Keratinocyte (primary cell): ENCODE measurements around the gene MAGI1. TPM values are rescaled to one million over a fixed set of nuclear protein-coding genes. Genes with fewer than 3 reads are reported as not detected.

Source experiments
- DNase-seq: peaks from one replicate; pipeline ENCODE4 v3.0.0-alpha.2; 2011; ENCODE audit warnings: low read depth, missing footprints, low spot score
- FAIRE-seq: peaks from 2 replicates; lab custom pipeline; 2011; peaks lifted over from hg19 to GRCh38; lab: Jason Lieb, UNC
- H2AFZ ChIP-seq: 2 replicates; pipeline ENCODE4 v1.6.0; 2012; ENCODE audit warnings: low read length, control low read depth, inconsistent platforms; ENCODE audit not compliant: control insufficient read depth
- H3K27ac ChIP-seq: 2 replicates; pipeline ENCODE4 v1.5.1; 2011; ENCODE audit warnings: low read length; ENCODE audit not compliant: control insufficient read depth, insufficient read depth
- H3K27me3 ChIP-seq: 3 replicates; pipeline ENCODE4 v1.6.0; 2011; ENCODE audit warnings: low read length; ENCODE audit not compliant: control insufficient read depth, insufficient read depth; ENCODE audit errors: extremely low read depth
- H3K36me3 ChIP-seq, 2 experiments: 2 replicates in 1 of 2; 3 replicates in 1 of 2; pipeline ENCODE4 v1.5.1; 2011; ENCODE audit warnings: low read length in 2 of 2, mild to moderate bottlenecking in 1 of 2; ENCODE audit not compliant: control insufficient read depth in 2 of 2, insufficient read depth in 2 of 2; ENCODE audit errors: extremely low read depth in 1 of 2
- H3K4me1 ChIP-seq: 3 replicates; pipeline ENCODE4 v1.5.1; 2011; ENCODE audit warnings: low read length; ENCODE audit not compliant: control insufficient read depth, insufficient read depth; ENCODE audit errors: extremely low read depth
- H3K4me2 ChIP-seq: 3 replicates; pipeline ENCODE4 v1.6.0; 2011; ENCODE audit warnings: low read depth, low read length; ENCODE audit not compliant: control insufficient read depth, insufficient read depth; ENCODE audit errors: extremely low read depth
- H3K4me3 ChIP-seq, 3 experiments: fragments of 200-600 bp in 1 of 3; sonication (generic) in 1 of 3; 2 replicates in 2 of 3; 3 replicates in 1 of 3; pipeline ENCODE4 v1.5.1; 2011 to 2016; ENCODE audit warnings: low read length in 3 of 3, mild to moderate bottlenecking in 3 of 3, control low read depth in 2 of 3, inconsistent platforms in 1 of 3, low read depth in 1 of 3, mixed read lengths in 1 of 3, mixed run types in 1 of 3, moderate library complexity in 1 of 3; ENCODE audit not compliant: control insufficient read depth in 2 of 3, insufficient read depth in 2 of 3; ENCODE audit errors: extremely low read depth in 1 of 3
- H3K79me2 ChIP-seq: 2 replicates; pipeline ENCODE4 v1.6.0; 2012; ENCODE audit warnings: low read length; ENCODE audit not compliant: control insufficient read depth, insufficient read depth
- H3K9ac ChIP-seq: 3 replicates; pipeline ENCODE4 v1.6.0; 2011; ENCODE audit warnings: low read length; ENCODE audit not compliant: control insufficient read depth, insufficient read depth; ENCODE audit errors: extremely low read depth
- H3K9me1 ChIP-seq: 3 replicates; pipeline ENCODE4 v1.6.0; 2011; ENCODE audit warnings: low read length; ENCODE audit not compliant: control insufficient read depth, insufficient read depth; ENCODE audit errors: extremely low read depth
- H3K9me3 ChIP-seq: 2 replicates; pipeline ENCODE4 v1.5.1; 2012; ENCODE audit warnings: low read depth, low read length; ENCODE audit not compliant: control insufficient read depth
- H4K20me1 ChIP-seq: 3 replicates; pipeline ENCODE4 v1.6.0; 2011; ENCODE audit warnings: low read length; ENCODE audit not compliant: control insufficient read depth, insufficient read depth; ENCODE audit errors: extremely low read depth
- CTCF ChIP-seq, 3 experiments: IDR thresholded peaks in 1 of 3; conservative IDR thresholded peaks in 1 of 3; optimal IDR thresholded peaks in 1 of 3; 2 replicates in 2 of 3; 3 replicates in 1 of 3; pipeline versions ENCODE3 to v1.5.1; 2011; ENCODE audit warnings: low read length in 3 of 3, mild to moderate bottlenecking in 3 of 3, moderate library complexity in 2 of 3, control low read depth in 1 of 3, inconsistent platforms in 1 of 3; ENCODE audit not compliant: insufficient read depth in 2 of 3; ENCODE audit errors: extremely low read depth in 1 of 3
- EZH2 ChIP-seq: IDR thresholded peaks from one replicate; pipeline ENCODE4 v1.6.1; 2012; ENCODE audit warnings: inconsistent platforms, mild to moderate bottlenecking, low read length, moderate library complexity
- dilution Hi-C: fragments of 300-500 bp; cut with MboI; formaldehyde crosslinking; loops from one replicate; pipeline ENCODE4 v1.7.0; 2020; ENCODE audit warnings: low sequenced_read_pairs; ENCODE audit not compliant: extremely low pct_ligation_motif_present
- polyA plus RNA-seq, 5 experiments: library from polyadenylated mRNA; depleted of rRNA in 3 of 5; stranded (reverse) in 3 of 5; stranded (forward) in 1 of 5; unstranded in 1 of 5; fragments of >200 nt; gene quantifications; 1 replicate in 1 of 5; 2 replicates in 3 of 5; 3 replicates in 1 of 5; pipeline versions ENCODE4 v1.2.1 to v1.2.3, GENCODE V29; 2011 to 2012; ENCODE audit warnings: missing spikeins in 2 of 5, low read depth in 1 of 5, low replicate concordance in 1 of 5

MAGI1 gene
- polyA plus RNA-seq, 1 donor (not counting 4 experiments of a cell fraction or from before 2014, with no cell fraction given): 10.9 TPM

- Histone ChIP-seq H3K79me2 (no peaks in the 10 kb centered on the region), H3K36me3 (no peaks in the 10 kb centered on the region), H3K9ac (no peak overlapping the region), H3K9me1 (no peaks in the 10 kb centered on the region), H3K27ac (no peak overlapping the region), H3K4me2 (no peak overlapping the region), H3K9me3 (no peaks in the 10 kb centered on the region), H4K20me1 (no peaks in the 10 kb centered on the region), H3K27me3 (no peaks in the 10 kb centered on the region), H2AFZ (no peak overlapping the region), H3K4me1 (peaks cover 6% of the 10 kb centered on the region), H3K4me3 (no peak overlapping the region)
- dilution Hi-C loops: no loop called here
- TF ChIP-seq CTCF (optimal IDR thresholded peaks at IDR 0.05 in 1 of 3, IDR thresholded peaks at IDR 0.05 in 1 of 3, conservative IDR thresholded peaks at IDR 0.05 in 1 of 3; ENCODE audit: extremely low read depth in 1 of 3, insufficient read depth in 2 of 3, low read length in 3 of 3): no peak
- no peak for TF ChIP-seq EZH2
- DNase-seq (no peak), FAIRE-seq (no peak)
These were observed 378.6 kb downstream of the MAGI1 start for GRCh38 chr3:65660000-65660598.

- dilution Hi-C loops: no loop called here
These were observed 379.3 kb downstream of the MAGI1 start for GRCh38 chr3:65659396-65659795.

More at GRCh38 chr3:65659396-65659795, 379.3 kb downstream of the MAGI1 start:
- DNase-seq: no peak
- FAIRE-seq: no peak
- Histone ChIP-seq H3K27ac (no peak overlapping the region), H3K4me3 (no peak overlapping the region), H3K9me3 (no peaks in the 10 kb centered on the region), H3K36me3 (no peaks in the 10 kb centered on the region), H3K27me3 (no peaks in the 10 kb centered on the region), H3K79me2 (no peaks in the 10 kb centered on the region), H3K9me1 (no peaks in the 10 kb centered on the region), H3K4me1 (no peaks in the 10 kb centered on the region), H3K4me2 (no peak overlapping the region), H4K20me1 (no peaks in the 10 kb centered on the region), H3K9ac (no peak overlapping the region), H2AFZ (no peak overlapping the region)
- TF ChIP-seq EZH2 (no peak), CTCF (optimal IDR thresholded peaks at IDR 0.05 in 1 of 3, IDR thresholded peaks at IDR 0.05 in 1 of 3, conservative IDR thresholded peaks at IDR 0.05 in 1 of 3; ENCODE audit: extremely low read depth in 1 of 3, insufficient read depth in 2 of 3, low read length in 3 of 3) (no peak)
